PC-3 (cell line): ENCODE measurements around the gene ZBTB40.

Experiments used
- CTCF ChIP-seq: fragments of 300-600 bp; sonication (generic); conservative IDR thresholded peaks from 2 replicates; pipeline ENCODE4 v1.5.1; 2017; ENCODE audit warnings: antibody characterized with exemption, low read depth, mild to moderate bottlenecking, low read length
- EZH2phosphoT487 ChIP-seq: fragments of 300-600 bp; sonication (generic); IDR thresholded peaks from 2 replicates; pipeline ENCODE4 v1.6.1; 2018; ENCODE audit warnings: mild to moderate bottlenecking, antibody characterized with exemption, low read length, borderline replicate concordance

- TF ChIP-seq CTCF = no peak
- TF ChIP-seq EZH2phosphoT487 = no peak
Measured at GRCh38 chr1:22411589-22411988, 40.1 kb upstream of the ZBTB40 start.
